Stomach (tissue), 4 donors: ENCODE data around the gene TBC1D20.

Experiments
- CTCF ChIP-seq, 7 experiments: fragments of 450-650 bp in 4 of 7; fragments of 200-600 bp in 3 of 7; sonication (generic) in 3 of 7; IDR thresholded peaks; one replicate each; pipeline ENCODE4 v1.5.1; 2016 to 2019; ENCODE audit warnings: antibody characterized with exemption in 7 of 7, control low read depth in 2 of 7, mild to moderate bottlenecking in 1 of 7
- EP300 ChIP-seq: sonication (generic); formaldehyde crosslinking; IDR thresholded peaks from one replicate; pipeline ENCODE4 v1.6.1; 2017; ENCODE audit warnings: antibody characterized with exemption
- POLR2A ChIP-seq, 4 donors: fragments of 450-650 bp; IDR thresholded peaks; one replicate each; pipeline ENCODE4 v1.6.1; 2016; ENCODE audit warnings: antibody characterized with exemption in 4 of 4, control low read depth in 2 of 4, mild to moderate bottlenecking in 1 of 4, moderate library complexity in 1 of 4
- POLR2AphosphoS5 ChIP-seq, 3 donors: sonication (generic); formaldehyde crosslinking; IDR thresholded peaks; one replicate each; pipeline ENCODE4 v1.6.1; 2016; ENCODE audit warnings: antibody characterized with exemption in 3 of 3

- no peak for TF ChIP-seq POLR2A (IDR thresholded peaks at IDR 0.05)
- no peak for TF ChIP-seq CTCF (IDR thresholded peaks at IDR 0.05)
- TF ChIP-seq EP300, result no peak
- TF ChIP-seq POLR2AphosphoS5 (IDR thresholded peaks at IDR 0.05), result no peak
Observed at GRCh38 chr20:408843-409696, 53.3 kb downstream of the TBC1D20 start.
